SJCRH30 (cell line): ENCODE results near the gene SQSTM1. TPM values are rescaled to one million over a fixed set of nuclear protein-coding genes. Genes with fewer than 3 reads are reported as not detected.
"Not testable (repeated sequence)": the region's sequence is repeated elsewhere in the genome, so short reads cannot be mapped to it uniquely, and the experiment has no call there.

Experiments used
- DNase-seq, 2 experiments: peaks; one replicate each; pipeline ENCODE4 v3.0.0-alpha.2; 2015 to 2020
- H3K27ac ChIP-seq: fragments of 250-450 bp; sonication (Bioruptor Pico); 2 replicates; pipeline ENCODE4 v1.5.1; 2020; ENCODE audit warnings: mild to moderate bottlenecking, moderate library complexity
- H3K27me3 ChIP-seq: fragments of 250-450 bp; sonication (Bioruptor Pico); 2 replicates; pipeline ENCODE4 v1.5.1; 2020; ENCODE audit warnings: mild to moderate bottlenecking, moderate library complexity
- H3K36me3 ChIP-seq: fragments of 250-450 bp; sonication (Bioruptor Pico); 2 replicates; pipeline ENCODE4 v1.5.1; 2020; ENCODE audit warnings: mild to moderate bottlenecking, moderate library complexity
- H3K4me1 ChIP-seq: fragments of 250-450 bp; sonication (Bioruptor Pico); 2 replicates; pipeline ENCODE4 v1.5.1; 2020; ENCODE audit warnings: mild to moderate bottlenecking, moderate library complexity
- H3K4me3 ChIP-seq: fragments of 250-450 bp; sonication (Bioruptor Pico); 2 replicates; pipeline ENCODE4 v1.5.1; 2020; ENCODE audit warnings: mild to moderate bottlenecking, moderate library complexity
- H3K9me3 ChIP-seq: fragments of 250-450 bp; sonication (Bioruptor Pico); replicated peaks from 2 replicates; pipeline ENCODE4 v1.5.1; 2020; ENCODE audit warnings: mild to moderate bottlenecking, moderate library complexity
- total RNA-seq: library from RNA; depleted of rRNA; stranded (reverse); fragments of >200 nt; shearing (Covaris generic); gene quantifications from 2 replicates; pipeline ENCODE4 v1.2.3, GENCODE V29; 2014

The SQSTM1 gene
- total RNA-seq, 1 experiment from 2014 or later, result 65.8 TPM

DNA sequence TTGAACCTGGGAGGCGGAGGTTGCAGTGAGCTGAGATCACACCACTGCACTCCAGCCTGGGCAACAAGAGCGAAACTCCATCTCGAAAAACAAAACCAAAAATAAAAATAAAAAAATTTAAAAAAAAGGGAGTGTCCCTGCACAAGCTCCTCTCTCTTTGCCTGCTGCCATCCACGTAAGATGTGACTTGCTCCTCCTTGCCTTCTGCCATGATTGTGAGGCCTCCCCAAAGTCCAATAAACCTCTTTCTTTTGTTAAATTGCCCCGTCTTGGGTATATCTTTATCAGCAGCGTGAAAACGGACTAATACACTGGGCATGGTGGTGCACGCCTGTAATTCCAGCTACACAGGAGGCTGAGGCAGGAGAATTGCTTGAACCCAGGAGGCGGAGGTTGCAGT, 31.4 kb upstream of the SQSTM1 start:
- H3K27me3 ChIP-seq, DNase-seq, H3K4me1 ChIP-seq: not testable (repeated sequence)

DNA sequence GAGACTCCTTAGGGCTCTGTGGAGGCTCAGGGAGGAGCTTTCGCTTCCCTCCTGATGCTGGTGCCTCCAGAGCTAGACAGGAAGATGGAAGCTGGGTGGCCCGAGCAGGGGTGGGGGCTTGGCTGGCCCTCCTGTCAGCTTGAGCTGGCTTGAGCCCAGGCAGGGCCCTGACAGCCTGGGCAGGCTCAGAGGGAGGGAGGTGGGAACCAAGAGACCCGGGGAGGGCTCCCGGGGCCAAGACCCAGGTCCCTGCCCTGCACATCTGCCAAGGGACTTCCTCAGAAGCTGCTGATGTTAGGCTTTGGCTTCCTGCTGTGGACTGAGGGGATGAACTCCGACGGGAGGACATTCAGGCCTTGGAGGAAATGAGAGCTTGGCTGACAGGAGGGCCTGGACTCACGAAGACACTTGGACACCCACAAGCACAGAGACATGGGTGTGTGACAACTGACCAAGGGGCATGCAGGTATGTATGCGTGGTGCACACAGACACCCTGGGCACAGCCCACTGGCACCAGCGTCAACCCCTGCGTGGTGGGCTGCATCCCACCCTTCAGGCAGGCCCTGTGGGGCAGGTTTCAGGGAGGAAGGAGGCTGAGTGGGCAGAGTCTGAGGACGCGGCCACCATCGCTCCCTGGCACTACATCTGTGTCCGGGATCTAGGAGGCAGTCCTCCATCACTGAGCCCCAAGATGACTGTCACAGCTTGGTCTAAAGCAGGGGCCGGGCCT, 28.7 kb upstream of the SQSTM1 start:
- Histone ChIP-seq H3K4me1 (no peaks in the 10 kb centered on the region), H3K9me3 (no peaks in the 10 kb centered on the region), H3K4me3 (no peak overlapping the region), H3K27me3 (no peaks in the 10 kb centered on the region), H3K27ac (no peak overlapping the region), H3K36me3 (peaks cover 5% of the 10 kb centered on the region; the same call in 1 of the 2 replicates)
- no peak for DNase-seq

More for the DNA sequence above, 31.4 kb upstream of the SQSTM1 start:
- not testable (repeated sequence) for H3K4me3 ChIP-seq, H3K36me3 ChIP-seq, H3K9me3 ChIP-seq, H3K27ac ChIP-seq

DNA sequence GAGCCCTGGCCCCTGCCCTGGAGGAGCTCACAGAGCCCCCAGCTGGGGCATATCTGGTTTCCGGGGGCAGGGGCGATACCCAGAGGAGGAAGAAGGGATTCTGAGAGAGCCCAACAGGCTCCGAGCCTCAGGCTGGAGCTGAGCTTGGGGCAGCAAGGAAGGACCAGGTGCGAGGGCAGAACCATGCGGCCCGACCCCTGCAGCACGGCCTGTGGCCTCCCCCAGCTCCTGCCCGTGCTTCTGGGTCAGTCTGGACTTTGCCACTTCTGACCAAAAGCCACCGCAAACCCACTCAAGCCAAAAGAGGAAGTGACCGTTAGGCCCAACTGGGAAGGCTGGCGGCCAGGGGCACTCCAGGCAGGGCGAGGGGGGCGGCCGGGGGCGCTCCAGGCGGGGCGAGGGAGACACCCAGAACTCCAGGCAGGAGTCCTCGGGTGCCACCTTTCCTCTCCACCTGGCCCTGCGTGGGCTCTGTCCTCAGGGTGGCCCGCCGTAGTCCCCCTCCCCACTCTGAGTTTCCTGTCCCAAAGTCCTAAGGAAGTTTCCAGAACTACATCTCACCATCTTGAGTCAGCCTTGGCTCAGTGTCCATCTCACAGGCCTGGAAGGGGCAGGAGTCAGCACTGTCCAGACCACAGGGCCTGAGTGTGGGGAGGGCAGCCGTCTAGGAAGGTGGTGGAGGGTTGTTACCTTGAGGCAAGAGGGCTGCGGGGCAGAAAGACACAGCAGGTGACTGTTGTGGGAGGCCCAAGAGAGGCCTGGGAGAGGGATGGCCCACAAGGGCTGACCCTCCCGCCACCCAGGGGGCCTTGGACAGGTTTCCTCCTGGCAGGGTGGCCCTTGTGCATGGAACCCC, 27.9 kb upstream of the SQSTM1 start:
- no peak for DNase-seq
- Histone ChIP-seq H3K9me3 (no peaks in the 10 kb centered on the region), H3K4me1 (no peaks in the 10 kb centered on the region), H3K27me3 (no peaks in the 10 kb centered on the region), H3K36me3 (peaks cover 10% of the 10 kb centered on the region), H3K27ac (no peak overlapping the region), H3K4me3 (no peak overlapping the region)

DNA sequence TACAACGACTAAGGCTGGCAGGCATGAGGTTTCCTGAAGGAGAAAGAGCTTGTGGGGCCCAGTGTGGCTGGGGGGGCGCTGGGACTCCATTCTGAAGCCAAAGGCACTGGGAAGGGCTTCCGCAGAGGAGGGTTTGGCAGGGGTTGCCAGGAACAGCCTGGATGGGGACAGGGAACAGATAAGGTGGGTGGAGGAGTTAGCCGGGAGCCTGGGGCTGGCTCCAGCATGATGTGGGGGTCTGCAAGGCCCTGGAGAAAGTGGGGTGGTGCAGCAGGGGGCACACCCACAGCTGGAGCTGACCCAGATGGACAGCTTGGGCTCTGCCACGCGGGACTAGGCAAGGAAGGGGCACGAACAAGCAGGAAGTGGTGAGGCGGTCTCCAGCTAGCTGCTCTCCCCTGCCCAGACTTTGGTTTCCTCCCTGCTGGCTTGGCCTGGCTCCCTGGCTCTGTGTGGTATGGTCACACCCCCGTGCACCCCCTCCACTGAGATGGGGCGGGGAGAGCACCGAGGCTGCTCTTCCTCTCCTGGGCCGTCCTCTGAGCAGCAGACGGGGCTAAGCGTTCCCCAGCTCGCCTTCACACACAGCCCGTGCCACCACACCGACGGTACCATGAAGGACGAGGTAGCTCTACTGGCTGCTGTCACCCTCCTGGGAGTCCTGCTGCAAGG, 27.1 kb upstream of the SQSTM1 start, which contains the start of gene LTC4S:
Gene LTC4S (plus strand): TSS at position 519 of the 672 bp plus-strand sequence. CDS start 95 bp downstream, at position 614.
- H3K27ac ChIP-seq, result no peak within 1 kb of the TSS
- H3K4me3 ChIP-seq, result no peak within 1 kb of the TSS
- H3K9me3 ChIP-seq, result no peaks in the 10 kb centered on the region
- no peaks in the 10 kb centered on the region for H3K27me3 ChIP-seq
- no peaks in the 10 kb centered on the region for H3K4me1 ChIP-seq
- H3K36me3 ChIP-seq, result peaks cover 18% of the 10 kb centered on the region
- no peak for DNase-seq

DNA sequence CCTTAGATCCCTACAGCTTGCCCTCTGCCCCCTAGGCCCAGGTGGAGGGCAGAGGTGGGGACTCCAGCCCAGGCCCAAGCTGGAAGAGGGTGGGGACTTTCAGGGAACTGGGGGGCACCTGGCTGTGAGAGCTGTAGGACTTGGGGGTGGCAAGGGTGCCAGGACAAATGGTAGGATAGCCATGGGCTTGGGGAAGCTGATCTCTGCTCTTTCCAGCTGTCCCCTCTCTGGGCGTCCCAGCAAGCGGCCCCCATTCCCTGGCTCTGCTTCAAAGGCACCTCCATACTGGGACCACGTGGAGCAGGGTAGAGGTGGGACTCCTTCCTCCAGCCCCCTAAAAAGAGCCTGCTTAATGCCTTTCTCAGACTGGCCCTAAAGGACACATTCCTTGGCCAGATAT, 26.5 kb upstream of the SQSTM1 start:
- Histone ChIP-seq H3K36me3 (peaks cover 24% of the 10 kb centered on the region), H3K4me1 (no peaks in the 10 kb centered on the region), H3K4me3 (no peak overlapping the region), H3K27me3 (no peaks in the 10 kb centered on the region), H3K27ac (no peak overlapping the region), H3K9me3 (no peaks in the 10 kb centered on the region)
- DNase-seq, result no peak

DNA sequence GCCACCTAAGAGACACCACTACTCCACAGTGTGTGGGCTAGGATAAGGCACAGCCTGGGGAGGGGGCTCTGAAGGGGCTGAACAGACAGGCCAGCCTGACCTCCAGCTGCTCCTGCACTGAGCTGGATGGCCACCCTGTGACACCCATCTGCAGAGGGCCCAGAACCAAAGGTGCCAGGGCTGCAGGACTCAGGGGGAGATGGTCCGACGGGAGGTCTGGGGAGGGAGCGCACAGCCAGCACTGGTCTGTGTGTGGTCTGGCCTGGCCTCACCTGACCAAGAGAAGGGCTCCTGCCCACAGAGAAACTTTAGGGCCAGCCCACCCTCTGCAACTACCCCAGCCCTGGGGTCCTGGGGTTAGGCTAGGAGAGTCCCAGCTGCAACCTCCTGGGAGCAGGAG, 26.1 kb upstream of the SQSTM1 start:
- no peaks in the 10 kb centered on the region for H3K27me3 ChIP-seq
- no peak overlapping the region for H3K4me3 ChIP-seq
- H3K27ac ChIP-seq, result no peak overlapping the region
- H3K36me3 ChIP-seq, result peaks cover 28% of the 10 kb centered on the region
- DNase-seq, result no peak
- H3K4me1 ChIP-seq, result no peaks in the 10 kb centered on the region
- no peaks in the 10 kb centered on the region for H3K9me3 ChIP-seq

DNA sequence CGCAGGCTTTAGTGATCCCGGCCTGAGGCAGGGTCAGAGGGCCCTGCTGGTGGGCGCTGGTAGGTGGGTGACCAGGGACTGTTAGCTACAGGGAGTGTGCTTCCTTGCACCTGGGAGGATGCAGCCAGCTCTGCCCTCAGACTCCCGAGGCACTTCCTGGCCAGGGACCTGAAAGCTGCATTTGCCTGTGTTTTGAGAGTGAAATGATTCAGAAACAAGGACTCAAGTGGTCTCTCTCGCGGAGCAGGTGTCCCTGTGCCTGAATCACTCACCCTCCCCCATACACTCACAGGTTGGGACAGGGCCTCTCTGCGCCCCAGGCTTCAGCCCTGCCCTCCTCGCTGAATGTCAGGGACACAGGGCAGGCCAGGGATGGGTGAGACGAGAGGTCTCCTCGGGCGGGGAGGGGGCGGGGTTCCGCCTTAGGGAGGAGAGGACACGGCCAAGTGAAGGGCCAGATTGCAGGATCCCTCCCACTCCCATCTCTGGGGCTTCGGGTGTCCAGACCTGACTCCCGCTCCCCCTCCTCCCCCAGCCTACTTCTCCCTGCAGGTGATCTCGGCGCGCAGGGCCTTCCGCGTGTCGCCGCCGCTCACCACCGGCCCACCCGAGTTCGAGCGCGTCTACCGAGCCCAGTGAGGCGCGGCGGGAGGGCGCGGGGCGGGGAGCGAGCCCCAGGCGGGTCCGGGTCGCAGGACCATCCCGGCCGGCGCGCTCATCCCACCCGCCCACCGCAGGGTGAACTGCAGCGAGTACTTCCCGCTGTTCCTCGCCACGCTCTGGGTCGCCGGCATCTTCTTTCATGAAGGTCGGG, 25.4 kb upstream of the SQSTM1 start:
- DNase-seq, result no peak
- Histone ChIP-seq H3K27ac (no peak overlapping the region), H3K27me3 (no peaks in the 10 kb centered on the region), H3K9me3 (no peaks in the 10 kb centered on the region), H3K4me1 (no peaks in the 10 kb centered on the region), H3K4me3 (peak overlapping the region; percentile 55), H3K36me3 (peaks cover 32% of the 10 kb centered on the region)

DNA sequence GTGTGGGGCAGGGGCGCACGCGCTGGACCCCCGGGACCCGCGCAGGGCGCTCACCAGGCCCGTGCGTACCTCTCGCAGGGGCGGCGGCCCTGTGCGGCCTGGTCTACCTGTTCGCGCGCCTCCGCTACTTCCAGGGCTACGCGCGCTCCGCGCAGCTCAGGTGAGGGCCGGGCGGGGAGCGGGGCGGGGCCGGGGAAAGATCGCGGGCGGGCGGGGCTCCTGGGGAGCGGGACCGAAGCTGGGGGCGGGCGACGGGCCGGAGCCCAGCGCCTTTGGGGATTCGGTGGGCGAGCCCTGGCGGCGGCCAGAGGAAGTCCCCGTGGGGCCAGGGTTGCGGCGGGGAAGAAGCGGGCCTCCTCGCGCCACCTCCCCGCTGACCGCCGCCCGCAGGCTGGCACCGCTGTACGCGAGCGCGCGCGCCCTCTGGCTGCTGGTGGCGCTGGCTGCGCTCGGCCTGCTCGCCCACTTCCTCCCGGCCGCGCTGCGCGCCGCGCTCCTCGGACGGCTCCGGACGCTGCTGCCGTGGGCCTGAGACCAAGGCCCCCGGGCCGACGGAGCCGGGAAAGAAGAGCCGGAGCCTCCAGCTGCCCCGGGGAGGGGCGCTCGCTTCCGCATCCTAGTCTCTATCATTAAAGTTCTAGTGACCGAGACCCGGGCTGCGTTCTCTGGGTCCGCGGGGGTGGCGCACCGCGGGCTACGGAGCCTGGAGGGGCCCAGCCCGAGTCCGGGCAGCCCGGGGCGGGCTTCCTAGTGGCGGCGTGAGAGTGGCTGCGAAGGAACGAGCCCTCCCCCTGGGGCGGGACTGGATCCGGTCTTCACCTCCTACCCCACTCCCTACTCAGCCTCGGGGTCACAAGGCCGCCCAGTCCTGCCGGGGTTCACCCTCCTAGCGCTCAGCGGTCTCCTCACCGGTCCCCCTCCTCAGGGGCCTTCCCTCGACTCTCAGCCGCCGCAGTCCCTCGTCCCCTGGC, 24.6 kb upstream of the SQSTM1 start:
- no peaks in the 10 kb centered on the region for H3K9me3 ChIP-seq
- peaks cover 32% of the 10 kb centered on the region for H3K36me3 ChIP-seq
- peak overlapping the region; percentile 28; the same call in 1 of the 2 replicates for H3K27ac ChIP-seq
- H3K4me3 ChIP-seq, result peak overlapping the region; percentile 55
- H3K27me3 ChIP-seq, result no peaks in the 10 kb centered on the region
- peak in 1 of 2 experiments; percentile 58 for DNase-seq
- H3K4me1 ChIP-seq, result no peaks in the 10 kb centered on the region

DNA sequence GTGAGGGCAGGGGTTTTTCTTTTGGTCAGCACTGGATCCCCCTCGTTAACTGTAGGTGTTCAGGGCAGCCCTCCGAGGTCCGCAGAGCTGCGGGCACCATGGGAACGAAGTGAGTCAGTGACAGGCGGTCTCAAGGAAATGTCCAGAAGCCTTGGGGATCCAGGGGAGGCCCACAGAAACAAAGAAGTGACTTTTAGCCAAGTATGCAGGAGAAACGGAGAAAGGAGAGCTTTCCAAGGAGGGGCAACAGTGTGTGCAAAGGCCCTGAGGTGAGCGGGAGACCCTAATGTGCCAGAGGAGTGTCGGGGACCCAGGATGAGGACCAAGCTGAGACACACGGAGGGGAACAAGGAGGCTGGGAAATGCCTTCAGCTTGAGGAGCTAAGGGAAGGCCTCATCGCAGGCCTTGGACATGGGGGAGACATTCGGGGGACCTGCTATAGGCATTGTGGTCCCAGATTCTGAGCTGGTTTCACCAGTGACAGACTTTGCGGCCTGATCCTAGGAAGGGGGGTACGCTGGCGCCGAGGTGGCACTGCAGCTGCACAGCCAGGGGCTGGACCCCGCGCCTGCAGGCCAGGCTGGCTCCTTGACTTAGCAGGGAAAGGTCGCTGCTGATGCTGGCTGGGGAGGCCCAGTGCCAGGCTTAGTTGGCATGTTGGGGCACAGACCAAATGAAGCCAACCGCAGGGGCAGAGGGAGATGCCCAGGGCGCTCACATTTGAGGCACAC, 23.7 kb upstream of the SQSTM1 start:
- no peak for DNase-seq
- Histone ChIP-seq H3K27ac (no peak overlapping the region), H3K36me3 (peaks cover 36% of the 10 kb centered on the region), H3K4me3 (no peak overlapping the region), H3K27me3 (no peaks in the 10 kb centered on the region), H3K9me3 (no peaks in the 10 kb centered on the region), H3K4me1 (no peaks in the 10 kb centered on the region)

DNA sequence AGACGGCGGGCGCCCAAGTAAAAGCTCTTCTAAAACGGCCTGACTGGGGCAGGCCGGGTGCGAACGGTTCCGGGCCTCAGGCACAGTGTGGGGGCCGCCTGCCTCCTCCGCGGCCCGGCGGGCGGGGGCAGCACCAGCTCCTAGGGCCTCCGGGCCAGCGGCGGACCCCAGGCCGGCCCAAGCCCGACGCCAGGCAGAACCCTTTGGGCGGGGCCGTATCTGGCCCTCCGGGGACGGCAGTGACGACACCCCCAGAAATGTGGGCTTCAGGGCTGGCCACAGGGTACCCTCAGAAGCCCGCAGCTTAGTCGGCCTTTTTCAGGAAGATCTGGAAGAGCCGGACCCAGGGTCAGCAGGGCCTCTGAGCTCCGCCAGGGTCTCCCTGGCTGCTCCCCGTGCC, 23.0 kb upstream of the SQSTM1 start:
- no peak overlapping the region for H3K27ac ChIP-seq

DNA sequence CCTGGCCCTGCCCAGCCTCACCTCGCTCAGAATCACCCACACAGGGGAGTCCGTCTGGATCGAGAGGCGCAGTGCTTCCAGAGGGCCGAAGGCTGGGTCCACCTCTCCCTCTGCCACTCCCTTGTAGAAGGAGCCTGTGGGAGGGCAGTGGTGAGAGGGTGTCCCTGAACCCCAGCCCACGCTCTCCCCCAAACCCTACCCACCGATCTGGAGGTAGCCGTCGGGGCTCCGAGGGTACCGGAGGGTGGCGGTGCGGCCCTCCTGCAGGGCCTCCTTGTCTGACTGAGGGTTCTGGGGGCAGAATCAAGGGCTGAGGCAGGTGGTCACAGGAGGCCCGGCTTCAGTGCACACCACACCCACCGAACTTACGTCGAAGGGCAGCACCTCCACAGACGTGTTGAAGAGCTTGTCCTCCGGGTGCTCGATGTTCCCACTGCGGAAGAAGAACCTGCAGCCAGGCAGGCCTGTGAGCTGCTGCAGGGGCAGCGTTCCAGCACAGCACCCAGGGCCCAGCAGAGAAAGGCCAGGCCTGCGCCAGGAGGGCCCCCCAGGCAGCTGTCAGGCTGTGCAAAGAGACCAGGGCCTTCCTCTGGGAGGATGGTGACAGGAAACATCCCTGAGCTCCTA, 22.4 kb upstream of the SQSTM1 start:
- Histone ChIP-seq H3K4me1 (no peaks in the 10 kb centered on the region), H3K36me3 (peaks cover 41% of the 10 kb centered on the region), H3K27me3 (no peaks in the 10 kb centered on the region), H3K27ac (no peak overlapping the region), H3K9me3 (no peaks in the 10 kb centered on the region), H3K4me3 (no peak overlapping the region)
- DNase-seq, result no peak

More for the DNA sequence above, 23.0 kb upstream of the SQSTM1 start:
- Histone ChIP-seq H3K27me3 (no peaks in the 10 kb centered on the region), H3K36me3 (peaks cover 41% of the 10 kb centered on the region), H3K9me3 (no peaks in the 10 kb centered on the region), H3K4me3 (no peak overlapping the region), H3K4me1 (no peaks in the 10 kb centered on the region)
- no peak for DNase-seq

DNA sequence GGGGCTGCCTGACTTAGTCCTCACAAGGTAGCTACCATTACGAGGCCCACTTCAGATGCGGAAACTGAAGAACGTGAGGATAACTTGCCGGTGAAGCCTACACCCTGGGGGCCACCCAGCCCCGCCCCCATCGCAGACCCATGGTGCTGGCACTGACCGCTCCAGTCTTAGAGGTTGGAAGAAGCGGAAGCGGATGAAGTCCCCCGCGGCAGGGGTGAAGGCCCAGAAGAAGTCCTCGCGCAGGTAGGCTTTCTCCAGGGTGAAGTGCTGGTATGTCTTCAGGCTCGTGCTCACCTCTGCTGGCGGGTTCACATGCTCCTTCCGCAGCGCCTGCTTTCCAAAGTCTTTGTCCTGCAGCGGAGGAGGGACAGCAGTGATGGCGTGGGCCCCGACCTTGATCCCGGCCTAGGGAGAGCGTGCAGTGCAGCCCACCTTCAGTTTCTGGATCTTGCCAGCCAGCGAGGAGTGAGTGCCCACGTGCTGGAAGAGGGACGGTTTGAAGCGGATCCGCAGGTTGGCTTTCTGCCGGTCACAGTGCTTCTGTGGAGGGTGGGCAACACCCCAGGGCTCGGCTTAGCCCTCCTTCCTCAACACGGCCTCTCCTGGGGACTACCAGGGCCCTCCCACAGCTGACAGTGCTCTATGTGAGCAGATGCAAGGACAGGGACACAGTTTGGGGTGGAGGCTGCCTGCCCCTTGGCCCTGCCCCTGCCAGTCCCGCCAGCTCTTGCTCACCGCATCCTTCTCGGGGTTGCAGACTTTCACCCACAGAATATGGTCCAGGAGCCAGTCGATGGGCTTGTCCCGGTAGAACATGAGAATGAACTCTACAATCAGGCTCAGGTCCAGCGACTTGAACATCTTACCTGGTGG, 21.7 kb upstream of the SQSTM1 start:
- Histone ChIP-seq H3K36me3 (peaks cover 41% of the 10 kb centered on the region), H3K27me3 (no peaks in the 10 kb centered on the region), H3K27ac (no peak overlapping the region), H3K4me3 (no peak overlapping the region), H3K9me3 (no peaks in the 10 kb centered on the region), H3K4me1 (peaks cover 4% of the 10 kb centered on the region; the same call in 1 of the 2 replicates)
- no peak for DNase-seq
